Measurements from ENCODE around the gene U2AF1.
"Not testable (repeated sequence)": the region's sequence is repeated elsewhere in the genome, so short reads cannot be mapped to it uniquely, and the experiment has no call there.

The U2AF1 gene

GRCh38 chr21:43106965-43107793, at the start of gene U2AF1:
TSS of gene U2AF1 (minus strand) at chr21:43107570. CDS start at chr21:43107494, 76 bp downstream.
- DNase-seq = not testable (repeated sequence)

GRCh38 chr21:43153601-43154000, 46.2 kb upstream of the U2AF1 start:
- not testable (repeated sequence) for DNase-seq

- not testable (repeated sequence) for DNase-seq
These were observed 42.0 kb upstream of the U2AF1 start for GRCh38 chr21:43149344-43149743.

- DNase-seq = not testable (repeated sequence)
These were observed 40.6 kb upstream of the U2AF1 start for GRCh38 chr21:43147999-43148398.

- not testable (repeated sequence) for DNase-seq
These were observed 39.3 kb upstream of the U2AF1 start for GRCh38 chr21:43146637-43147036.

GRCh38 chr21:43141407-43141806, 34.0 kb upstream of the U2AF1 start:
- not testable (repeated sequence) for DNase-seq

GRCh38 chr21:43138944-43139343, 31.6 kb upstream of the U2AF1 start:
- DNase-seq = not testable (repeated sequence)

- not testable (repeated sequence) for DNase-seq
These were observed 27.1 kb upstream of the U2AF1 start for GRCh38 chr21:43134520-43134919.

- not testable (repeated sequence) for DNase-seq
These were observed 22.7 kb upstream of the U2AF1 start for GRCh38 chr21:43130094-43130493.

- not testable (repeated sequence) for DNase-seq
These were observed 8.6 kb upstream of the U2AF1 start for GRCh38 chr21:43115956-43116355.

GRCh38 chr21:43114483-43114882, 7.1 kb upstream of the U2AF1 start:
- not testable (repeated sequence) for DNase-seq

- not testable (repeated sequence) for DNase-seq
These were observed 1.6 kb upstream of the U2AF1 start for GRCh38 chr21:43109006-43109405.

GRCh38 chr21:43108177-43108576, 807 bp upstream of the U2AF1 start:
- not testable (repeated sequence) for DNase-seq

- DNase-seq = not testable (repeated sequence)
These were observed 396 bp upstream of the U2AF1 start for GRCh38 chr21:43107794-43108137.

- DNase-seq = not testable (repeated sequence)
These were observed 2.7 kb downstream of the U2AF1 start for GRCh38 chr21:43104642-43105041.

- DNase-seq = not testable (repeated sequence)
These were observed 5.1 kb downstream of the U2AF1 start for GRCh38 chr21:43102281-43102680.

- DNase-seq = not testable (repeated sequence)
These were observed 5.7 kb downstream of the U2AF1 start for GRCh38 chr21:43101676-43102075.

- DNase-seq = not testable (repeated sequence)
These were observed 6.4 kb downstream of the U2AF1 start for GRCh38 chr21:43101000-43101399.

- not testable (repeated sequence) for DNase-seq
These were observed 15.3 kb downstream of the U2AF1 start for GRCh38 chr21:43091979-43092614.

- not testable (repeated sequence) for DNase-seq
These were observed 16.4 kb downstream of the U2AF1 start for GRCh38 chr21:43090947-43091346.

- not testable (repeated sequence) for DNase-seq
These were observed 17.9 kb downstream of the U2AF1 start for GRCh38 chr21:43089463-43089862.

- DNase-seq = not testable (repeated sequence)
These were observed 24.6 kb downstream of the U2AF1 start for GRCh38 chr21:43082587-43083300.

- not testable (repeated sequence) for DNase-seq
These were observed 30.7 kb downstream of the U2AF1 start for GRCh38 chr21:43076643-43077042.
